HepG2 (cell line): ENCODE data around the gene LRRC63.

Experiments used
- BRF2 ChIP-seq: sonication (generic); formaldehyde crosslinking; IDR thresholded peaks from 2 replicates; pipeline ENCODE4 v1.8.1; 2022; ENCODE audit warnings: mild to moderate bottlenecking, missing genetic modification reagents
- CTCF ChIP-seq: sonication (generic); formaldehyde crosslinking; IDR thresholded peaks from 2 replicates; pipeline ENCODE4 v1.5.0; 2020; ENCODE audit warnings: mild to moderate bottlenecking, missing genetic modification reagents, moderate library complexity
- NR2C2 ChIP-seq: sonication (generic); formaldehyde crosslinking; IDR thresholded peaks from 2 replicates; pipeline ENCODE4 v1.4.0; 2020; ENCODE audit warnings: missing genetic modification reagents, mild to moderate bottlenecking, moderate library complexity, borderline replicate concordance
- RAD21 ChIP-seq: fragments of 450-650 bp; formaldehyde crosslinking; IDR thresholded peaks from 2 replicates; pipeline ENCODE4 v1.5.0; 2020; ENCODE audit warnings: mild to moderate bottlenecking

- TF ChIP-seq CTCF (CRISPR knock-in tag) (no peak), BRF2 (no peak), RAD21 (CRISPR knock-in tag) (no peak), NR2C2 (CRISPR knock-in tag) (no peak)
Observed at GRCh38 chr13:46166224-46166584, 45.5 kb upstream of the LRRC63 start.
